ENCODE results near the gene GLIPR1.
"Not testable (repeated sequence)": the region's sequence is repeated elsewhere in the genome, so short reads cannot be mapped to it uniquely, and the experiment has no call there.

GLIPR1 gene

GRCh38 chr12:75481013-75481705 lies 604 bp downstream of the GLIPR1 start:
- Mint-ChIP-seq H3K9me3 (no peaks in the 10 kb centered on the region), H3K27me3 (ENCODE audit: low read depth, poor library complexity) (no peaks in the 10 kb centered on the region), H3K27ac (no peak overlapping the region), H3K4me3 (peak overlapping the region; percentile 61), H3K36me3 (ENCODE audit: low read depth) (no peaks in the 10 kb centered on the region), H3K4me1 (peaks cover 42% of the 10 kb centered on the region)
- no peak for TF ChIP-seq CTCF (IDR thresholded peaks at IDR 0.05)
- DNase-seq: no peak

GRCh38 chr12:75481774-75482173 lies 1.2 kb downstream of the GLIPR1 start:
- Mint-ChIP-seq H3K27ac (no peak overlapping the region), H3K4me3 (no peak overlapping the region), H3K36me3 (ENCODE audit: low read depth) (no peaks in the 10 kb centered on the region), H3K27me3 (ENCODE audit: low read depth, poor library complexity) (no peaks in the 10 kb centered on the region), H3K4me1 (peaks cover 42% of the 10 kb centered on the region), H3K9me3 (no peaks in the 10 kb centered on the region)
- TF ChIP-seq CTCF (IDR thresholded peaks at IDR 0.05): no peak
- no peak for DNase-seq

GRCh38 chr12:75482646-75483045 lies 2.1 kb downstream of the GLIPR1 start:
- Mint-ChIP-seq H3K27me3 (ENCODE audit: low read depth, poor library complexity) (no peaks in the 10 kb centered on the region), H3K9me3 (no peaks in the 10 kb centered on the region), H3K4me3 (no peak overlapping the region), H3K27ac (no peak overlapping the region), H3K36me3 (ENCODE audit: low read depth) (no peaks in the 10 kb centered on the region), H3K4me1 (peaks cover 42% of the 10 kb centered on the region)
- TF ChIP-seq CTCF (IDR thresholded peaks at IDR 0.05): no peak
- DNase-seq: no peak

- Mint-ChIP-seq H3K36me3 (ENCODE audit: low read depth) (no peaks in the 10 kb centered on the region), H3K4me3 (no peak overlapping the region), H3K4me1 (peaks cover 42% of the 10 kb centered on the region), H3K27me3 (ENCODE audit: low read depth, poor library complexity) (no peaks in the 10 kb centered on the region), H3K27ac (no peak overlapping the region), H3K9me3 (no peaks in the 10 kb centered on the region)
- no peak for TF ChIP-seq CTCF (IDR thresholded peaks at IDR 0.05)
- no peak for DNase-seq
Measured at GRCh38 chr12:75483431-75483830, 2.9 kb downstream of the GLIPR1 start.

- not testable (repeated sequence) for H3K27ac Mint-ChIP-seq; H3K27me3 Mint-ChIP-seq (ENCODE audit: low read depth, poor library complexity); DNase-seq; H3K36me3 Mint-ChIP-seq (ENCODE audit: low read depth); H3K9me3 Mint-ChIP-seq; H3K4me3 Mint-ChIP-seq
- peaks cover 42% of the 10 kb centered on the region for H3K4me1 Mint-ChIP-seq
Measured at GRCh38 chr12:75484450-75484849, 3.9 kb downstream of the GLIPR1 start.

GRCh38 chr12:75487308-75487707 lies 6.8 kb downstream of the GLIPR1 start:
- no peak for TF ChIP-seq CTCF (IDR thresholded peaks at IDR 0.05)
- H3K4me1 Mint-ChIP-seq: peaks cover 26% of the 10 kb centered on the region

More at GRCh38 chr12:75487308-75487707, 6.8 kb downstream of the GLIPR1 start:
- DNase-seq: no peak
- Mint-ChIP-seq H3K27ac (no peak overlapping the region), H3K4me3 (no peak overlapping the region), H3K36me3 (ENCODE audit: low read depth) (peaks cover 8% of the 10 kb centered on the region), H3K9me3 (no peaks in the 10 kb centered on the region), H3K27me3 (ENCODE audit: low read depth, poor library complexity) (no peaks in the 10 kb centered on the region)
